ENCODE data around the gene MGAT1. TPM values are rescaled to one million over a fixed set of nuclear protein-coding genes. Genes with fewer than 3 reads are reported as not detected.

MGAT1 gene
- total and polyA plus RNA-seq, 2 experiments from 2014 or later: 180 to 200 TPM

- H3K4me2 ChIP-seq (ENCODE audit: unreplicated experiment): peak overlapping the region; percentile 83
- DNase-seq: peak; percentile 70
- 21 to 22% methylated on average over 35 to 39 of the region's 41 CpGs for WGBS, 2 experiments (ENCODE audit: low coverage in 1 of 2, low lambda C conversion rate in 2 of 2, missing lambda C conversion rate in 2 of 2)
- no peaks in the 10 kb centered on the region for H3K9me2 ChIP-seq (ENCODE audit: insufficient read depth)
- no peaks in the 10 kb centered on the region for H3K9me3 ChIP-seq (ENCODE audit: low read depth)
- no peaks in the 10 kb centered on the region for H3K36me3 ChIP-seq (ENCODE audit: low read depth)
- peaks cover 35% of the 10 kb centered on the region for H3F3A ChIP-seq (ENCODE audit: insufficient read depth)
- in situ Hi-C loops (cut with MboI): no loop called here
- H3K4me1 ChIP-seq (ENCODE audit: insufficient read depth): peaks cover 68% of the 10 kb centered on the region
- H3K9ac ChIP-seq: peak overlapping the region; percentile 99
- peaks cover 90% of the 10 kb centered on the region for H3K79me2 ChIP-seq (ENCODE audit: insufficient read depth)
- H3K27ac ChIP-seq: peak overlapping the region; percentile 97
- peaks cover 19% of the 10 kb centered on the region for H4K20me1 ChIP-seq (ENCODE audit: insufficient read depth)
- H2AFZ ChIP-seq: peak overlapping the region; percentile 70
- H3K4me3 ChIP-seq: peak overlapping the region; percentile 78
- TF ChIP-seq EZH2phosphoT487 (IDR thresholded peaks at IDR 0.05; ENCODE audit: insufficient read depth, low read depth) (no peak), EZH2 (IDR thresholded peaks at IDR 0.05; ENCODE audit: insufficient read depth, poor library complexity, severe bottlenecking) (no peak)
- H3K27me3 ChIP-seq (replicated peaks; ENCODE audit: insufficient read depth): no peaks in the 10 kb centered on the region
Measured at GRCh38 chr5:180803181-180804128, 849 bp upstream of the MGAT1 start.

- Histone ChIP-seq H3F3A (ENCODE audit: insufficient read depth) (peaks cover 35% of the 10 kb centered on the region), H2AFZ (no peak overlapping the region), H3K27me3 (replicated peaks; ENCODE audit: insufficient read depth) (no peaks in the 10 kb centered on the region), H3K9me3 (ENCODE audit: low read depth) (no peaks in the 10 kb centered on the region), H3K79me2 (ENCODE audit: insufficient read depth) (peaks cover 90% of the 10 kb centered on the region), H3K9me2 (ENCODE audit: insufficient read depth) (no peaks in the 10 kb centered on the region), H3K4me1 (ENCODE audit: insufficient read depth) (peaks cover 69% of the 10 kb centered on the region), H3K4me3 (peak overlapping the region; percentile 78), H3K9ac (peak overlapping the region; percentile 99), H4K20me1 (ENCODE audit: insufficient read depth) (peaks cover 24% of the 10 kb centered on the region), H3K27ac (peak overlapping the region; percentile 97), H3K36me3 (ENCODE audit: low read depth) (no peaks in the 10 kb centered on the region), H3K4me2 (ENCODE audit: unreplicated experiment) (peak overlapping the region; percentile 86)
- DNase-seq: peak; percentile 38
- TF ChIP-seq EZH2phosphoT487 (IDR thresholded peaks at IDR 0.05; ENCODE audit: insufficient read depth, low read depth) (no peak), EZH2 (IDR thresholded peaks at IDR 0.05; ENCODE audit: insufficient read depth, poor library complexity, severe bottlenecking) (no peak)
- WGBS, 2 experiments (ENCODE audit: low coverage in 1 of 2, low lambda C conversion rate in 2 of 2, missing lambda C conversion rate in 2 of 2): 3 to 6% methylated on average over 15 of the region's 15 CpGs
- in situ Hi-C loops (cut with MboI): no loop called here
Measured at GRCh38 chr5:180801596-180802324, 846 bp downstream of the MGAT1 start.

DNA sequence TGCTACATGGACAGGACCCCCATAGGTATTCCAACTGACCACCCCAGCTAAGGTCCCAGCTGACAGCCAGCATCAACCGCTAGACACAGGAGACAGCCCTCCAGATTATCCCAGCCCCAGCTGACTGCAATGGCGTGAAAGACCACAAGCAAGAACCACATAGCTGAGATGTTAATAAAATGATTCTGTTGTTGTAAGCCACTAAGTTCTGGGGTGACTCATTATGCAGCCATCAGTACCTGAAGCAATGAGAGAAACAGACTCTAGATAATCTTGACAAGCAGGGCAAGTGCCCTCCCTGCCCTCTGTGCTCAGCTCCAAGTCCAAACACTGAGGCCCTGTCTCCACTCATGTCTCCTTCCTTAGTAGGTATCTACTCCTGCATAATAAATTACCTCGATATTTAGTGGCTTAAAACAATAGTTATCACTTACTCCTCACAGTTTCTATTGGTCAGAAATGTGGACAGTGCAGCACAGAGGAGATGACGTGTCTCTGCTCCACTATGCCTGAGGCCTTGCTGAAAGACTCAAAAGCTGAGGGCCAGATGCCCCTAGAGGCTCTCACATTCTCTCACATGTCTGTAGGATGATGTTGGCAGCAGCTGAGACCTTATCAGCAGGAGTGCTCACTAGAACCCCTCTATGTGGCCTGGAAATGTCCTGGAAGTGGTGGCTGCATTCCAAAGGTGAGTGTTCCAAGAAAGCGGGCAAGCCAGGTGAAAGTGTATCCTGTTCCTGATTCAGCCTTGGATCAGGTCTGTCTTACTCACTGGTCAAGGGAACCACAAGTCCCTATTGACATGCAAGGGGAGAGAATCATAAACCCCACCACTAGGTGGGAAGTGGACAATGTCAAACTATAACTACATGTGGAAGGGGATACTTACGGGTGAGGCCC lies 2.5 kb downstream of the MGAT1 start:
- no peak overlapping the region for H2AFZ ChIP-seq
- peak overlapping the region; percentile 78 for H3K4me3 ChIP-seq
- no peaks in the 10 kb centered on the region for H3K9me2 ChIP-seq (ENCODE audit: insufficient read depth)
- peaks cover 35% of the 10 kb centered on the region for H3F3A ChIP-seq (ENCODE audit: insufficient read depth)
- peak overlapping the region; percentile 99 for H3K9ac ChIP-seq
- DNase-seq: peak; percentile 89
- WGBS, 2 experiments (ENCODE audit: low coverage in 1 of 2, low lambda C conversion rate in 2 of 2, missing lambda C conversion rate in 2 of 2): 41 to 44% methylated on average over 6 of the region's 6 CpGs
- peak overlapping the region; percentile 86 for H3K4me2 ChIP-seq (ENCODE audit: unreplicated experiment)
- H3K9me3 ChIP-seq (ENCODE audit: low read depth): no peaks in the 10 kb centered on the region
- H3K36me3 ChIP-seq (ENCODE audit: low read depth): 0 out of 2 replicates have a peak, but pooled peaks cover 4% of the 10 kb centered on the region
- peak overlapping the region; percentile 97 for H3K27ac ChIP-seq
- in situ Hi-C loops (cut with MboI): no loop called here
- H3K4me1 ChIP-seq (ENCODE audit: insufficient read depth): peaks cover 69% of the 10 kb centered on the region
- TF ChIP-seq EZH2 (IDR thresholded peaks at IDR 0.05; ENCODE audit: insufficient read depth, poor library complexity, severe bottlenecking) (no peak), EZH2phosphoT487 (IDR thresholded peaks at IDR 0.05; ENCODE audit: insufficient read depth, low read depth) (no peak)
- H3K79me2 ChIP-seq (ENCODE audit: insufficient read depth): peaks cover 90% of the 10 kb centered on the region
- H4K20me1 ChIP-seq (ENCODE audit: insufficient read depth): peaks cover 31% of the 10 kb centered on the region
- H3K27me3 ChIP-seq (replicated peaks; ENCODE audit: insufficient read depth): no peaks in the 10 kb centered on the region

Data from GM23248 (cell line).